K562 (cell line): Measurements from ENCODE around the gene BTBD16. TPM values are rescaled to one million over a fixed set of nuclear protein-coding genes. Genes with fewer than 3 reads are reported as not detected.

Source experiments
- ATAC-seq: fragments of 200-7000 bp; cut with Tn5 transposase; 3 replicates; pipeline ENCODE4 v1.9.1; 2020; ENCODE audit warnings: moderate library complexity
- BruUV-seq: library from RNA; stranded (reverse); fragments of 400-500 nt; replicated peaks from 2 replicates; lab custom pipeline; 2021; lab: Mats Ljungman, UMichigan
- CTCF ChIA-PET: fragments of 300-600 bp; formaldehyde crosslinking; extraction: SDS; loops from one replicate; lab custom pipeline; 2021; ENCODE audit warnings: low intra/inter-chr PET ratio; lab: Yijun Ruan, JAX
- POLR2A ChIA-PET: fragments of 300-600, 350-650 bp; sonication (Branson Sonifier 250); formaldehyde crosslinking; extraction: SDS; loops from one replicate; lab custom pipeline; 2021; ENCODE audit warnings: antibody characterized with exemption, inconsistent platforms; lab: Yijun Ruan, JAX
- DNase-seq, 4 experiments: peaks; one replicate each; pipeline versions ENCODE4 v3.0.0 to v3.0.0-alpha.2; 2011 to 2018; ENCODE audit warnings: low spot score in 3 of 4, mixed read lengths in 3 of 4; ENCODE audit errors: extremely low read depth in 1 of 4
- FAIRE-seq: peaks from 2 replicates; lab custom pipeline; 2011; peaks lifted over from hg19 to GRCh38; lab: Jason Lieb, UNC
- H2AFZ ChIP-seq: 2 replicates; pipeline ENCODE4 v1.6.0; 2011; ENCODE audit warnings: low read depth, low read length, control low read depth, inconsistent platforms
- H3K27ac ChIP-seq: fragments of 200-600 bp; 3 replicates; pipeline ENCODE4 v1.8.0; 2011; ENCODE audit warnings: low read depth, mild to moderate bottlenecking, control low read depth, inconsistent platforms, low read length, moderate library complexity, mixed read lengths; ENCODE audit errors: extremely low read depth
- H3K27me3 ChIP-seq, 2 experiments: fragments of 300-600 bp in 1 of 2; 2 replicates in 1 of 2; 3 replicates in 1 of 2; pipeline versions ENCODE4 v1.6.0 to v1.8.0; 2011; ENCODE audit warnings: inconsistent platforms in 2 of 2, low read length in 2 of 2, mild to moderate bottlenecking in 1 of 2, mixed read lengths in 1 of 2, moderate library complexity in 1 of 2; ENCODE audit not compliant: control insufficient read depth in 2 of 2, insufficient read depth in 2 of 2
- H3K36me3 ChIP-seq: fragments of 300-600 bp; 3 replicates; pipeline ENCODE4 v1.8.0; 2011; ENCODE audit warnings: mild to moderate bottlenecking, low read length, inconsistent platforms; ENCODE audit not compliant: control insufficient read depth, insufficient read depth
- H3K4me1 ChIP-seq, 2 experiments: fragments of 200-600 bp in 1 of 2; replicated peaks in 1 of 2; 2 replicates in 1 of 2; 3 replicates in 1 of 2; pipeline versions ENCODE4 v1.5.1 to v1.8.0; 2011; ENCODE audit warnings: inconsistent platforms in 2 of 2, low read length in 2 of 2, mild to moderate bottlenecking in 1 of 2, mixed read lengths in 1 of 2, moderate library complexity in 1 of 2; ENCODE audit not compliant: control insufficient read depth in 2 of 2, insufficient read depth in 2 of 2
- H3K4me2 ChIP-seq: 2 replicates; pipeline ENCODE4 v1.6.1; 2011; ENCODE audit warnings: low read length, control low read depth, inconsistent platforms, mixed read lengths; ENCODE audit not compliant: insufficient read depth
- H3K4me3 ChIP-seq: fragments of 200-600 bp; sonication (generic), shearing (Covaris generic); 2 replicates; pipeline ENCODE4 v1.5.1; 2016; ENCODE audit warnings: control low read depth, inconsistent platforms
- H3K79me2 ChIP-seq: fragments of 200-600 bp; 3 replicates; pipeline ENCODE4 v1.8.0; 2011; ENCODE audit warnings: low read length, inconsistent platforms; ENCODE audit not compliant: control insufficient read depth, insufficient read depth
- H3K9ac ChIP-seq, 2 experiments: 2 replicates each; pipeline versions ENCODE4 v1.6.0 to v1.6.1; 2011; ENCODE audit warnings: low read depth in 2 of 2, low read length in 2 of 2, control low read depth in 1 of 2, inconsistent platforms in 1 of 2, mild to moderate bottlenecking in 1 of 2, mixed read lengths in 1 of 2; ENCODE audit not compliant: insufficient read depth in 1 of 2
- H3K9me1 ChIP-seq: one replicate; pipeline ENCODE4 v1.6.0; 2011; ENCODE audit warnings: inconsistent platforms, mild to moderate bottlenecking, low read length, moderate library complexity; ENCODE audit not compliant: control insufficient read depth, insufficient read depth
- H3K9me3 ChIP-seq: replicated peaks from 2 replicates; pipeline ENCODE4 v1.5.1; 2011; ENCODE audit warnings: low read depth, low read length, inconsistent platforms; ENCODE audit not compliant: control insufficient read depth, insufficient read depth
- H4K20me1 ChIP-seq: replicated peaks from 2 replicates; pipeline ENCODE4 v1.6.1; 2011; ENCODE audit warnings: low read length, inconsistent platforms, mixed read lengths; ENCODE audit not compliant: control insufficient read depth, insufficient read depth
- HMG20B ChIP-seq: fragments of 250-450 bp; sonication (Bioruptor Pico); IDR thresholded peaks from 2 replicates; pipeline ENCODE4 v1.5.0; 2021; ENCODE audit warnings: mild to moderate bottlenecking
- LEF1 ChIP-seq: fragments of 450-650 bp; IDR thresholded peaks from 2 replicates; pipeline ENCODE4 v1.6.1; 2016; ENCODE audit warnings: mild to moderate bottlenecking
- POLR2AphosphoS5 ChIP-seq: IDR thresholded peaks from 2 replicates; pipeline ENCODE4 v1.6.1; 2011; ENCODE audit warnings: mild to moderate bottlenecking, low read depth, low read length, moderate library complexity; ENCODE audit not compliant: control insufficient read depth, insufficient read depth
- SNIP1 ChIP-seq: fragments of 450-650 bp; IDR thresholded peaks from 2 replicates; pipeline ENCODE4 v1.7.1; 2017; ENCODE audit warnings: low read depth, mild to moderate bottlenecking
- WGBS: fragments of 100-300 bp; shearing (Covaris generic); methylation state at CpG from one replicate; pipeline ENCODE4 v1.1.6; 2016; ENCODE audit warnings: low coverage, mixed read lengths; ENCODE audit not compliant: insufficient coverage; ENCODE audit errors: missing lambda C conversion rate; 5-methylcytosine and 5-hydroxymethylcytosine counted together
- in situ Hi-C: fragments of 300-500 bp; cut with MboI; formaldehyde crosslinking; loops from 4 replicates; pipeline ENCODE4 v1.15.0; 2018; ENCODE audit warnings: inconsistent platforms, mixed read lengths
- intact Hi-C: fragments of 100-400 bp; cut with micrococcal nuclease; formaldehyde crosslinking; loops from 2 replicates; pipeline ENCODE4 v1.14.2; 2022
- polyA plus RNA-seq, 8 experiments: library from polyadenylated mRNA; depleted of rRNA in 4 of 8; stranded (reverse) in 5 of 8; unstranded in 3 of 8; fragments of >200 nt; fragmentation: Nextera tagmentation in 2 of 8; fragmentation: Illumina TruSeq in 1 of 8; extraction: Ambion mirVana in 2 of 8; extraction: Trizol in 1 of 8; gene quantifications; 2 replicates each; pipeline versions ENCODE4 v1.2.1 to v1.2.3, GENCODE V29; 2011 to 2014; ENCODE audit warnings: inconsistent platforms in 1 of 8, missing spikeins in 1 of 8
- total RNA-seq, 7 experiments: library from RNA; depleted of rRNA in 6 of 7; stranded (reverse); fragments of >200 nt in 6 of 7; fragmentation: Illumina TruSeq in 2 of 7; extraction: Trizol in 2 of 7; gene quantifications; 2 replicates each; pipeline versions ENCODE4 v1.2.1 to v1.2.3, GENCODE V29; 2011 to 2021; ENCODE audit warnings: low replicate concordance in 1 of 7
- TF ChIP-seq, protein P1 (sequence below): fragments of 150-350 bp; conservative IDR thresholded peaks from 2 replicates; pipeline ENCODE4 v1.6.1; 2014; ENCODE audit warnings: low read length
- TF ChIP-seq, protein P2 (sequence below): fragments of 250-450 bp; sonication (Bioruptor Pico); IDR thresholded peaks from 2 replicates; pipeline ENCODE4 v1.8.0; 2022; ENCODE audit warnings: moderate library complexity, mild to moderate bottlenecking, inconsistent platforms
- TF ChIP-seq, protein P3 (sequence below): IDR thresholded peaks from 3 replicates; pipeline ENCODE4 v1.6.1; 2011; ENCODE audit warnings: borderline replicate concordance, mild to moderate bottlenecking, moderate library complexity; ENCODE audit not compliant: insufficient read length; ENCODE audit errors: extremely low read depth
- TF ChIP-seq, protein P4 (sequence below): fragments of 450-650 bp; formaldehyde crosslinking; IDR thresholded peaks from 2 replicates; pipeline ENCODE4 v1.4.0; 2020; ENCODE audit warnings: mild to moderate bottlenecking
- TF ChIP-seq, protein P5 (sequence below): sonication (generic); formaldehyde crosslinking; IDR thresholded peaks from 2 replicates; pipeline ENCODE4 v1.8.0; 2022; ENCODE audit warnings: missing genetic modification reagents, mild to moderate bottlenecking, moderate library complexity, borderline replicate concordance
- TF ChIP-seq, protein P6 (sequence below): fragments of 250-450 bp; sonication (Bioruptor Pico); IDR thresholded peaks from 2 replicates; pipeline ENCODE4 v1.8.0; 2021; ENCODE audit warnings: moderate library complexity, mild to moderate bottlenecking, inconsistent platforms

Gene BTBD16
- total and polyA plus RNA-seq, 9 of the 15 experiments (the other 6 are each of a cell fraction or from before 2014, with no cell fraction given), result 0.11 TPM; not detected in 8

DNA sequence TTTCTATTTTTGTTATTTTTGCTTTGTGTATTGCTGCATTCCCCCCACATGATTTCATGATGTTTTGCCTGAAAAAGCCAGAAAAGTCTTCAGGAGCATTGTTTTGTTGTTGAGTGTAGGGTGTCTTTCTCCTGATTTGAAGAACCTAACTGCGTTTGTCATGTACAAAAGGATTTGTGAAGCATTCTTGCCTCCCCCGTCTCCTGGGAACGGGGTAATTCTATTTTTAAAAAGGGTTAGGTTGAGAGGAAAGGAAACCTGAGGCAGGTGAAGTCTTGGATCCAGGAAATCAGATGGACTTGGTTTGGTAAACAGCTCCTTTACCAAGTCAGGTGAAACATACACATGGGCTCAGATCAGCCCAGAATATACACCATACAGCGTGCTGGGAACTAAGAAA, 26.0 kb upstream of the BTBD16 start:
- no peak overlapping the region for H3K27ac ChIP-seq
- POLR2A ChIA-PET, result no interaction called here
- CTCF ChIA-PET, result no interaction called here
- no peak overlapping the region for H2AFZ ChIP-seq
- 0% methylated on average over 1 of the region's 4 CpGs for WGBS
- in situ Hi-C loops, result no loop called here
- H3K9me1 ChIP-seq, result no peaks in the 10 kb centered on the region
- no peak overlapping the region for H3K4me2 ChIP-seq
- H3K9ac ChIP-seq, result no peak overlapping the region
- no peaks in the 10 kb centered on the region for H3K79me2 ChIP-seq
- no peak for FAIRE-seq
- no peaks in the 10 kb centered on the region for H4K20me1 ChIP-seq
- no peaks in the 10 kb centered on the region for H3K4me1 ChIP-seq
- ATAC-seq, result no peak
- BruUV-seq, result no TSS peak
- DNase-seq, result no peak
- H3K9me3 ChIP-seq, result no peaks in the 10 kb centered on the region
- no peaks in the 10 kb centered on the region for H3K36me3 ChIP-seq
- H3K4me3 ChIP-seq, result no peak overlapping the region
- intact Hi-C loops, result no loop called here
- H3K27me3 ChIP-seq, result peaks cover 0 to 27% of the 10 kb centered on the region in 2 experiments; a peak in 3 of 5 replicates
- TF ChIP-seq, protein P1, sequence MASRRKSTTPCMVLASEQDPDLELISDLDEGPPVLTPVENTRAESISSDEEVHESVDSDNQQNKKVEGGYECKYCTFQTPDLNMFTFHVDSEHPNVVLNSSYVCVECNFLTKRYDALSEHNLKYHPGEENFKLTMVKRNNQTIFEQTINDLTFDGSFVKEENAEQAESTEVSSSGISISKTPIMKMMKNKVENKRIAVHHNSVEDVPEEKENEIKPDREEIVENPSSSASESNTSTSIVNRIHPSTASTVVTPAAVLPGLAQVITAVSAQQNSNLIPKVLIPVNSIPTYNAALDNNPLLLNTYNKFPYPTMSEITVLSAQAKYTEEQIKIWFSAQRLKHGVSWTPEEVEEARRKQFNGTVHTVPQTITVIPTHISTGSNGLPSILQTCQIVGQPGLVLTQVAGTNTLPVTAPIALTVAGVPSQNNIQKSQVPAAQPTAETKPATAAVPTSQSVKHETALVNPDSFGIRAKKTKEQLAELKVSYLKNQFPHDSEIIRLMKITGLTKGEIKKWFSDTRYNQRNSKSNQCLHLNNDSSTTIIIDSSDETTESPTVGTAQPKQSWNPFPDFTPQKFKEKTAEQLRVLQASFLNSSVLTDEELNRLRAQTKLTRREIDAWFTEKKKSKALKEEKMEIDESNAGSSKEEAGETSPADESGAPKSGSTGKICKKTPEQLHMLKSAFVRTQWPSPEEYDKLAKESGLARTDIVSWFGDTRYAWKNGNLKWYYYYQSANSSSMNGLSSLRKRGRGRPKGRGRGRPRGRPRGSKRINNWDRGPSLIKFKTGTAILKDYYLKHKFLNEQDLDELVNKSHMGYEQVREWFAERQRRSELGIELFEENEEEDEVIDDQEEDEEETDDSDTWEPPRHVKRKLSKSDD, result no peak
- TF ChIP-seq HMG20B (no peak), LEF1 (no peak), SNIP1 (no peak), POLR2AphosphoS5 (no peak)
- TF ChIP-seq, protein P2, sequence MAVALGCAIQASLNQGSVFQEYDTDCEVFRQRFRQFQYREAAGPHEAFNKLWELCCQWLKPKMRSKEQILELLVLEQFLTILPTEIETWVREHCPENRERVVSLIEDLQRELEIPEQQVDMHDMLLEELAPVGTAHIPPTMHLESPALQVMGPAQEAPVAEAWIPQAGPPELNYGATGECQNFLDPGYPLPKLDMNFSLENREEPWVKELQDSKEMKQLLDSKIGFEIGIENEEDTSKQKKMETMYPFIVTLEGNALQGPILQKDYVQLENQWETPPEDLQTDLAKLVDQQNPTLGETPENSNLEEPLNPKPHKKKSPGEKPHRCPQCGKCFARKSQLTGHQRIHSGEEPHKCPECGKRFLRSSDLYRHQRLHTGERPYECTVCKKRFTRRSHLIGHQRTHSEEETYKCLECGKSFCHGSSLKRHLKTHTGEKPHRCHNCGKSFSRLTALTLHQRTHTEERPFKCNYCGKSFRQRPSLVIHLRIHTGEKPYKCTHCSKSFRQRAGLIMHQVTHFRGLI (CRISPR knock-in tag), result no peak
- TF ChIP-seq, protein P3, sequence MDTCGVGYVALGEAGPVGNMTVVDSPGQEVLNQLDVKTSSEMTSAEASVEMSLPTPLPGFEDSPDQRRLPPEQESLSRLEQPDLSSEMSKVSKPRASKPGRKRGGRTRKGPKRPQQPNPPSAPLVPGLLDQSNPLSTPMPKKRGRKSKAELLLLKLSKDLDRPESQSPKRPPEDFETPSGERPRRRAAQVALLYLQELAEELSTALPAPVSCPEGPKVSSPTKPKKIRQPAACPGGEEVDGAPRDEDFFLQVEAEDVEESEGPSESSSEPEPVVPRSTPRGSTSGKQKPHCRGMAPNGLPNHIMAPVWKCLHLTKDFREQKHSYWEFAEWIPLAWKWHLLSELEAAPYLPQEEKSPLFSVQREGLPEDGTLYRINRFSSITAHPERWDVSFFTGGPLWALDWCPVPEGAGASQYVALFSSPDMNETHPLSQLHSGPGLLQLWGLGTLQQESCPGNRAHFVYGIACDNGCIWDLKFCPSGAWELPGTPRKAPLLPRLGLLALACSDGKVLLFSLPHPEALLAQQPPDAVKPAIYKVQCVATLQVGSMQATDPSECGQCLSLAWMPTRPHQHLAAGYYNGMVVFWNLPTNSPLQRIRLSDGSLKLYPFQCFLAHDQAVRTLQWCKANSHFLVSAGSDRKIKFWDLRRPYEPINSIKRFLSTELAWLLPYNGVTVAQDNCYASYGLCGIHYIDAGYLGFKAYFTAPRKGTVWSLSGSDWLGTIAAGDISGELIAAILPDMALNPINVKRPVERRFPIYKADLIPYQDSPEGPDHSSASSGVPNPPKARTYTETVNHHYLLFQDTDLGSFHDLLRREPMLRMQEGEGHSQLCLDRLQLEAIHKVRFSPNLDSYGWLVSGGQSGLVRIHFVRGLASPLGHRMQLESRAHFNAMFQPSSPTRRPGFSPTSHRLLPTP, result no peak
- TF ChIP-seq, protein P4, sequence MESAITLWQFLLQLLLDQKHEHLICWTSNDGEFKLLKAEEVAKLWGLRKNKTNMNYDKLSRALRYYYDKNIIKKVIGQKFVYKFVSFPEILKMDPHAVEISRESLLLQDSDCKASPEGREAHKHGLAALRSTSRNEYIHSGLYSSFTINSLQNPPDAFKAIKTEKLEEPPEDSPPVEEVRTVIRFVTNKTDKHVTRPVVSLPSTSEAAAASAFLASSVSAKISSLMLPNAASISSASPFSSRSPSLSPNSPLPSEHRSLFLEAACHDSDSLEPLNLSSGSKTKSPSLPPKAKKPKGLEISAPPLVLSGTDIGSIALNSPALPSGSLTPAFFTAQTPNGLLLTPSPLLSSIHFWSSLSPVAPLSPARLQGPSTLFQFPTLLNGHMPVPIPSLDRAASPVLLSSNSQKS (CRISPR knock-in tag), result no peak
- TF ChIP-seq, protein P5, sequence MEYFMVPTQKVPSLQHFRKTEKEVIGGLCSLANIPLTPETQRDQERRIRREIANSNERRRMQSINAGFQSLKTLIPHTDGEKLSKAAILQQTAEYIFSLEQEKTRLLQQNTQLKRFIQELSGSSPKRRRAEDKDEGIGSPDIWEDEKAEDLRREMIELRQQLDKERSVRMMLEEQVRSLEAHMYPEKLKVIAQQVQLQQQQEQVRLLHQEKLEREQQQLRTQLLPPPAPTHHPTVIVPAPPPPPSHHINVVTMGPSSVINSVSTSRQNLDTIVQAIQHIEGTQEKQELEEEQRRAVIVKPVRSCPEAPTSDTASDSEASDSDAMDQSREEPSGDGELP, result no peak
- TF ChIP-seq, protein P6, sequence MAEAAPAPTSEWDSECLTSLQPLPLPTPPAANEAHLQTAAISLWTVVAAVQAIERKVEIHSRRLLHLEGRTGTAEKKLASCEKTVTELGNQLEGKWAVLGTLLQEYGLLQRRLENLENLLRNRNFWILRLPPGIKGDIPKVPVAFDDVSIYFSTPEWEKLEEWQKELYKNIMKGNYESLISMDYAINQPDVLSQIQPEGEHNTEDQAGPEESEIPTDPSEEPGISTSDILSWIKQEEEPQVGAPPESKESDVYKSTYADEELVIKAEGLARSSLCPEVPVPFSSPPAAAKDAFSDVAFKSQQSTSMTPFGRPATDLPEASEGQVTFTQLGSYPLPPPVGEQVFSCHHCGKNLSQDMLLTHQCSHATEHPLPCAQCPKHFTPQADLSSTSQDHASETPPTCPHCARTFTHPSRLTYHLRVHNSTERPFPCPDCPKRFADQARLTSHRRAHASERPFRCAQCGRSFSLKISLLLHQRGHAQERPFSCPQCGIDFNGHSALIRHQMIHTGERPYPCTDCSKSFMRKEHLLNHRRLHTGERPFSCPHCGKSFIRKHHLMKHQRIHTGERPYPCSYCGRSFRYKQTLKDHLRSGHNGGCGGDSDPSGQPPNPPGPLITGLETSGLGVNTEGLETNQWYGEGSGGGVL (CRISPR knock-in tag), result no peak
